NCI-H187 treated with DMSO at 0.1 percent for 48 hours (cell line): ENCODE results near the gene CYP2C9.
"Not testable (repeated sequence)": the region's sequence is repeated elsewhere in the genome, so short reads cannot be mapped to it uniquely, and the experiment has no call there.

Source experiments
- DNase-seq: peaks from one replicate; lab custom pipeline; 2025; lab: John Stamatoyannopoulos, UW

CYP2C9 gene

GRCh38 chr10:94938383-94938782 lies at the start of gene CYP2C9:
Gene CYP2C9 (plus strand): TSS chr10:94938658. CDS start chr10:94938683, 25 bp downstream.
- DNase-seq = no peak

- DNase-seq = no peak
These were observed 49.3 kb upstream of the CYP2C9 start for GRCh38 chr10:94889123-94889522.

- DNase-seq = no peak
These were observed 48.0 kb upstream of the CYP2C9 start for GRCh38 chr10:94890264-94891022.

GRCh38 chr10:94898414-94898813 lies 40.0 kb upstream of the CYP2C9 start:
- not testable (repeated sequence) for DNase-seq

GRCh38 chr10:94902080-94902479 lies 36.4 kb upstream of the CYP2C9 start:
- DNase-seq = no peak

- no peak for DNase-seq
These were observed 35.9 kb upstream of the CYP2C9 start for GRCh38 chr10:94902570-94902969.

- DNase-seq = peak; percentile 1
These were observed 33.8 kb upstream of the CYP2C9 start for GRCh38 chr10:94904506-94905148.

- DNase-seq = no peak
These were observed 22.0 kb upstream of the CYP2C9 start for GRCh38 chr10:94916423-94916822.

GRCh38 chr10:94936721-94937120 lies 1.7 kb upstream of the CYP2C9 start:
- no peak for DNase-seq

GRCh38 chr10:94943432-94944103 lies 5.1 kb downstream of the CYP2C9 start:
- DNase-seq = not testable (repeated sequence)

GRCh38 chr10:94946181-94946580 lies 7.7 kb downstream of the CYP2C9 start:
- not testable (repeated sequence) for DNase-seq

GRCh38 chr10:94963901-94964300 lies 25.4 kb downstream of the CYP2C9 start:
- no peak for DNase-seq

- DNase-seq = no peak
These were observed 45.1 kb downstream of the CYP2C9 start for GRCh38 chr10:94983555-94983954.

- DNase-seq = no peak
These were observed 50.7 kb downstream of the CYP2C9 start for GRCh38 chr10:94989192-94989591.

- DNase-seq = no peak
These were observed 52.9 kb downstream of the CYP2C9 start for GRCh38 chr10:94991243-94991888.

- no peak for DNase-seq
These were observed 54.4 kb downstream of the CYP2C9 start for GRCh38 chr10:94992811-94993210.

GRCh38 chr10:94997741-94998174 lies 59.3 kb downstream of the CYP2C9 start:
- DNase-seq = no peak

- no peak for DNase-seq
These were observed 88.0 kb downstream of the CYP2C9 start for GRCh38 chr10:95026461-95026860.

- DNase-seq = no peak
These were observed 93.2 kb downstream of the CYP2C9 start for GRCh38 chr10:95031656-95032055.

GRCh38 chr10:95034401-95034800 lies 95.9 kb downstream of the CYP2C9 start:
- DNase-seq = no peak

- no peak for DNase-seq
These were observed 97.2 kb downstream of the CYP2C9 start for GRCh38 chr10:95035332-95036295.
